ENCODE measurements around the gene NMRAL1.

NMRAL1 gene

GRCh38 chr16:4443986-4444385, 30.4 kb downstream of the NMRAL1 start:
- TF ChIP-seq, protein P1, sequence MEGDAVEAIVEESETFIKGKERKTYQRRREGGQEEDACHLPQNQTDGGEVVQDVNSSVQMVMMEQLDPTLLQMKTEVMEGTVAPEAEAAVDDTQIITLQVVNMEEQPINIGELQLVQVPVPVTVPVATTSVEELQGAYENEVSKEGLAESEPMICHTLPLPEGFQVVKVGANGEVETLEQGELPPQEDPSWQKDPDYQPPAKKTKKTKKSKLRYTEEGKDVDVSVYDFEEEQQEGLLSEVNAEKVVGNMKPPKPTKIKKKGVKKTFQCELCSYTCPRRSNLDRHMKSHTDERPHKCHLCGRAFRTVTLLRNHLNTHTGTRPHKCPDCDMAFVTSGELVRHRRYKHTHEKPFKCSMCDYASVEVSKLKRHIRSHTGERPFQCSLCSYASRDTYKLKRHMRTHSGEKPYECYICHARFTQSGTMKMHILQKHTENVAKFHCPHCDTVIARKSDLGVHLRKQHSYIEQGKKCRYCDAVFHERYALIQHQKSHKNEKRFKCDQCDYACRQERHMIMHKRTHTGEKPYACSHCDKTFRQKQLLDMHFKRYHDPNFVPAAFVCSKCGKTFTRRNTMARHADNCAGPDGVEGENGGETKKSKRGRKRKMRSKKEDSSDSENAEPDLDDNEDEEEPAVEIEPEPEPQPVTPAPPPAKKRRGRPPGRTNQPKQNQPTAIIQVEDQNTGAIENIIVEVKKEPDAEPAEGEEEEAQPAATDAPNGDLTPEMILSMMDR (IDR thresholded peaks at IDR 0.05; ENCODE audit: low read length, missing control alignments): no peak
- no peak for DNase-seq (ENCODE audit: low read depth)
- H3K4me3 ChIP-seq (replicated peaks; ENCODE audit: low read depth, low read length): no peak overlapping the region

DNA sequence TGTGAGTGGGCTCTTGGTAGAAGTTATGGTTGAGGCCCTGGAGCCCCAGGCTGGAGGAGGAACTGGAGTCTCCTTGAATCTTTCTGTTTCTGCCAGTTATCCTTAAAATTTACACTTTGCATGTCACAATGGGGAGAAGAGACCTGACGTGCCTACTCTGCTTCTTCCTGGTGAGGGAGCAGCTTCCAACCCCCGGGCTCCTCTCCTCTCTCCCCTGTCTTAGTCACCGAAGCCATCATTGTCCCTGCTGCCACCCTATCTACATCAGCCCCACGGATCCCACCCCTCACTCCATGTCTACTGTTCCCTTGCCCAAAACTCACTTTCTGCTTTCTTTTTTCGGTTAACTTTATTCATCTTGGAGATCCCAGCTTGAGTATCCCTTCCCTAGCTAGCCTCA, 31.2 kb downstream of the NMRAL1 start:
- H3K4me3 ChIP-seq (replicated peaks; ENCODE audit: low read depth, low read length): no peak overlapping the region
- no peak for DNase-seq (ENCODE audit: low read depth)
- TF ChIP-seq, protein P1 (IDR thresholded peaks at IDR 0.05; ENCODE audit: low read length, missing control alignments): no peak

GRCh38 chr16:4442371-4442770, 32.1 kb downstream of the NMRAL1 start:
- TF ChIP-seq, protein P1 (IDR thresholded peaks at IDR 0.05; ENCODE audit: low read length, missing control alignments): no peak
- H3K4me3 ChIP-seq (replicated peaks; ENCODE audit: low read depth, low read length): no peak overlapping the region
- DNase-seq (ENCODE audit: low read depth): no peak

- TF ChIP-seq, protein P1 (IDR thresholded peaks at IDR 0.05; ENCODE audit: low read length, missing control alignments): no peak
- DNase-seq (ENCODE audit: low read depth): no peak
- H3K4me3 ChIP-seq (replicated peaks; ENCODE audit: low read depth, low read length): no peak overlapping the region
Measured at GRCh38 chr16:4437366-4437765, 37.1 kb downstream of the NMRAL1 start.

DNA sequence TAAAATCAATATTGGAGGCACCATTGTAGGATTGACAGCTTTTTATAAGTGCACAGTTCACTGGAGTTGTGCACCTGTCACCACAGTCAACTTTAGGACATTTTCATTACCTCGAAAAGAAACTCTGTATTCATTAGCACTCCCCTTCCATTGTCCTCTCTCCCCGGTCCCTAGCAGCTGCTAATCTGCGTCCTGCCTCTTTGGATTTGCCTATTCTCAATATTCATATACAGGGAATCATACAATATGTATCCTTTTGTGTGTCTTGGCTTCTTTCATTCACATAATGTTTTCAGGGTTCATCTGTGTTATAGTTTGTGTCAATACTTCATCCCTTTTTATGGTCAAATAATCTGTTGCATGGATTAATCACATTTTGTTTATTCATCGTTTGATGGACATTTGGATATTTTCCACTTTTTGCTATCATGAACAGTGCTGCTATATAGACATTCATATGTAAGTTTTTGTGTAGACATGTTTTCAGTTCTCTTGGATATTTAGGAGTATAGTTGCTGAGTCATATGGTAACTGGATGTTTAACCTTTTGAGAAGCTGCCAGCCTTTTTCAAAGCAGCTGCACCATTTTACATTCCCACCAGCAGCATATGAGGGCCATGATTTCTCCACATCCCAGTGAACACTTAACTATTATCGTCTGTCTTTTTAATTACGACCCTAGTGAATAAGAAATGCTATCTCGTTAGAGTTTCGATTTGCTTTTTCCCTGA, 38.9 kb downstream of the NMRAL1 start:
- no peak for DNase-seq (ENCODE audit: low read depth)
- TF ChIP-seq, protein P1 (IDR thresholded peaks at IDR 0.05; ENCODE audit: low read length, missing control alignments): no peak

GRCh38 chr16:4433914-4434787, 40.3 kb downstream of the NMRAL1 start:
- TF ChIP-seq, protein P1 (IDR thresholded peaks at IDR 0.05; ENCODE audit: low read length, missing control alignments): no peak
- no peak overlapping the region for H3K4me3 ChIP-seq (replicated peaks; ENCODE audit: low read depth, low read length)
- DNase-seq (ENCODE audit: low read depth): no peak

More for the DNA sequence above, 38.9 kb downstream of the NMRAL1 start:
- H3K4me3 ChIP-seq (replicated peaks; ENCODE audit: low read depth, low read length): no peak overlapping the region

Data from fibroblast of pulmonary artery (primary cell).